GM21447 (cell line): Measurements from ENCODE around the gene SH3RF3.

ENCODE experiments used
- ATAC-seq: cut with Tn5 transposase; IDR thresholded peaks from one replicate; pipeline ENCODE4 v1.9.1; 2021; ENCODE audit not compliant: unreplicated experiment

The SH3RF3 gene

GRCh38 chr2:109439390-109439786, 310.4 kb downstream of the SH3RF3 start:
- no peak for ATAC-seq

- no peak for ATAC-seq
These were observed 311.0 kb downstream of the SH3RF3 start for GRCh38 chr2:109439986-109440385.

- no peak for ATAC-seq
These were observed 311.6 kb downstream of the SH3RF3 start for GRCh38 chr2:109440499-109441156.

GRCh38 chr2:109442715-109443319, 313.8 kb downstream of the SH3RF3 start:
- ATAC-seq, result no peak

- no peak for ATAC-seq
These were observed 315.9 kb downstream of the SH3RF3 start for GRCh38 chr2:109444916-109445315.

GRCh38 chr2:109446278-109447131, 317.5 kb downstream of the SH3RF3 start:
- no peak for ATAC-seq

- ATAC-seq, result no peak
These were observed 318.3 kb downstream of the SH3RF3 start for GRCh38 chr2:109447251-109447661.

- ATAC-seq, result no peak
These were observed 318.8 kb downstream of the SH3RF3 start for GRCh38 chr2:109447776-109448175.

GRCh38 chr2:109448207-109448606, 319.2 kb downstream of the SH3RF3 start:
- ATAC-seq, result no peak

GRCh38 chr2:109448946-109449788, 320.2 kb downstream of the SH3RF3 start:
- ATAC-seq, result no peak

- ATAC-seq, result no peak
These were observed 321.7 kb downstream of the SH3RF3 start for GRCh38 chr2:109450574-109451273.

GRCh38 chr2:109451671-109452070, 322.7 kb downstream of the SH3RF3 start:
- ATAC-seq, result no peak

- no peak for ATAC-seq
These were observed 323.6 kb downstream of the SH3RF3 start for GRCh38 chr2:109452318-109453305.

GRCh38 chr2:109453371-109453995, 324.5 kb downstream of the SH3RF3 start:
- ATAC-seq, result no peak

- no peak for ATAC-seq
These were observed 325.3 kb downstream of the SH3RF3 start for GRCh38 chr2:109454304-109454703.

GRCh38 chr2:109454765-109455394, 325.9 kb downstream of the SH3RF3 start:
- ATAC-seq, result no peak

GRCh38 chr2:109455731-109456691, 327.0 kb downstream of the SH3RF3 start:
- ATAC-seq, result no peak
